Renal pelvis (tissue), 4 donors: Measurements from ENCODE around the gene TTLL11. TPM values are rescaled to one million over a fixed set of nuclear protein-coding genes. Genes with fewer than 3 reads are reported as not detected.

Experiments used
- DNase-seq: peaks from one replicate; pipeline ENCODE4 v3.0.0-alpha.2; 2013
- polyA plus RNA-seq, 3 donors: library from polyadenylated mRNA; unstranded; fragments of 120-200 nt; gene quantifications; one replicate each; pipeline ENCODE4 v1.2.1, GENCODE V29; 2013; ENCODE audit not compliant: insufficient read length in 3 of 3

The TTLL11 gene
- polyA plus RNA-seq, 3 donors, result 6.2 to 8.9 (median 8.5) TPM

- DNase-seq, result no peak
Observed at GRCh38 chr9:121943463-121943862, 149.6 kb downstream of the TTLL11 start.

GRCh38 chr9:121942866-121943382, 150.2 kb downstream of the TTLL11 start:
- no peak for DNase-seq

GRCh38 chr9:121942313-121942712, 150.8 kb downstream of the TTLL11 start:
- no peak for DNase-seq

- DNase-seq, result no peak
Observed at GRCh38 chr9:121939643-121940042, 153.5 kb downstream of the TTLL11 start.

- no peak for DNase-seq
Observed at GRCh38 chr9:121938621-121939020, 154.5 kb downstream of the TTLL11 start.

GRCh38 chr9:121937240-121937639, 155.9 kb downstream of the TTLL11 start:
- no peak for DNase-seq

- DNase-seq, result no peak
Observed at GRCh38 chr9:121935739-121936138, 157.4 kb downstream of the TTLL11 start.

GRCh38 chr9:121930956-121931355, 162.2 kb downstream of the TTLL11 start:
- no peak for DNase-seq

GRCh38 chr9:121929893-121930875, 162.9 kb downstream of the TTLL11 start:
- no peak for DNase-seq

- DNase-seq, result no peak
Observed at GRCh38 chr9:121927636-121928035, 165.5 kb downstream of the TTLL11 start.

GRCh38 chr9:121927081-121927480, 166.0 kb downstream of the TTLL11 start:
- DNase-seq, result no peak

GRCh38 chr9:121926351-121926801, 166.7 kb downstream of the TTLL11 start:
- DNase-seq, result no peak

GRCh38 chr9:121925935-121926334, 167.2 kb downstream of the TTLL11 start:
- no peak for DNase-seq

GRCh38 chr9:121924700-121925099, 168.4 kb downstream of the TTLL11 start:
- no peak for DNase-seq

GRCh38 chr9:121921444-121921843, 171.7 kb downstream of the TTLL11 start:
- DNase-seq, result no peak

GRCh38 chr9:121917375-121918335, 175.5 kb downstream of the TTLL11 start:
- no peak for DNase-seq

- no peak for DNase-seq
Observed at GRCh38 chr9:121915304-121915625, 177.8 kb downstream of the TTLL11 start.

GRCh38 chr9:121914604-121915303, 178.4 kb downstream of the TTLL11 start:
- DNase-seq, result no peak

GRCh38 chr9:121914017-121914595, 179.0 kb downstream of the TTLL11 start:
- no peak for DNase-seq

- DNase-seq, result no peak
Observed at GRCh38 chr9:121912812-121913627, 180.1 kb downstream of the TTLL11 start.
